Measurements from ENCODE around the gene MAP3K5.
"Not testable (repeated sequence)": the region's sequence is repeated elsewhere in the genome, so short reads cannot be mapped to it uniquely, and the experiment has no call there.

MAP3K5 gene

GRCh38 chr6:136720045-136720770, 72.1 kb downstream of the MAP3K5 start:
- no peak for DNase-seq (ENCODE audit: low read depth)

- no peak for DNase-seq (ENCODE audit: low read depth)
These were observed 72.8 kb downstream of the MAP3K5 start for GRCh38 chr6:136719280-136720044.

- DNase-seq (ENCODE audit: low read depth), result no peak
These were observed 73.8 kb downstream of the MAP3K5 start for GRCh38 chr6:136718476-136718875.

- DNase-seq (ENCODE audit: low read depth), result no peak
These were observed 74.6 kb downstream of the MAP3K5 start for GRCh38 chr6:136717716-136717990.

- no peak for DNase-seq (ENCODE audit: low read depth)
These were observed 75.2 kb downstream of the MAP3K5 start for GRCh38 chr6:136716917-136717715.

DNA sequence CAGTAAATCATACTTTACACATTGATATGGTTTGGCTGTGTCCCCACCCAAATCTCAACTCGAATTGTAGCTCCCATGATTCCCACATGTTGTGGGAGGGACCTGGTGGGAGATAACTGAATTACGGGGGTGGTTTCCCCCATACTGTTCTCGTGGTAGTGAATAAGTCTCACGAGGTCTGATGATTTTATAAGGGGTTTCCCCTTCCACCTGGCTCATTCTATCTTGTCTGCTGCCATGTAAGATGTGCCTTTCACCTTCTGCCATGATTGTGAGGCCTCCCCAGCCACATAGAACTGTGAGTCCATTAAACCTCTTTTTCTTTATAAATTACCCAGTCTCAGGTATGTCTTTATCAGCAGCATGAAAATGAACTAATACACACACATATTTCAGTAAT, 79.6 kb downstream of the MAP3K5 start:
- DNase-seq (ENCODE audit: low read depth), result not testable (repeated sequence)

DNA sequence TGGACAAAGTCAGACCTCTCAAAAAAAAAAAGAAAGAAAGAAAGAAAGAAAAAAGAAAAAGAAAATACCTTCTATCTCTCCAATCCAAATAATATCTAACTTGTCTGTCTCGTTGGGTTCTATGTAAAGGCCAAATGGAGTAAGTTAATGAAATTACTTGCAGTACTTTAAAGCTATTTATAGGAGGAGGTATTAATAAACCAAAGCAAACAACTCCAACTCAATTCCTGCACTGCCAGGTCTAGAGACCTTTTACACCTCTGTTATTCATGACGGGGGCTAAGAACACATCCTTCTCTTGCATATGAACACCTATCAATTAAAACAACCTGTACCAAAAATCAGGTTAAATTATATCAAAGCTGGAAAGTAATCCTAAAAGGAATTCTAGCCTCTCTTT, 80.6 kb downstream of the MAP3K5 start:
- DNase-seq (ENCODE audit: low read depth), result no peak

DNA sequence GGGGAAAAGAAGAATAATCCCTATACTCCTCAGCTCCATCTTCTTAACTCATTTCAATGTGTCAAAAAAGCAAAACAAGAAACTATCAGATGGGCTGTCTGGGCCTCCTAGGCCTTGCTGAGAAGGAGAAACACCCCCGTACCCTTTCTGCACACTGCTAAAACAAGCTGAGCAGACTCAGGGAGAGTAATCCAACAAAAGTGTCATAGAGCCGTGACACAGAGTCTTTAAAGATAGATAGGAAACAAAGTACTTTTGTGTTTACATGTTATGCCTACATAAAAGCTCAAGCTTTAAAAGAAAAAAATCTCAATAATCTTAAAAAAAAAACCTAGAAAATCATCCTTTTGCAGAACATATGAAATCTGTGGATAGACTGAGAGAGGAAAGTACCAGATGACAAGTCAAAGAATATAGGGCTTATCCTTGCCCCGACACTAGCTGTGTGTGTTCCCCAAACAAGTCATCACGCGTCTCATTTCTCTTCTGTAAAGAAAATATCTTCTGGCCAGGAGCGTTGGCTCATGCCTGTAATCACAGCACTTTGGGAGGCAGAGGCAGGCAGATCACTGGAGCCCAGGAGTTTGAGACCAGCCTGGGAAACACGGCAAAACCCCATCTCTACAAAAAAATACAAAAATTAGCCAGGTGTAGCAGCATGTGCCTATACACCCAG, 81.3 kb downstream of the MAP3K5 start:
- DNase-seq (ENCODE audit: low read depth), result no peak

- no peak for DNase-seq (ENCODE audit: low read depth)
These were observed 82.8 kb downstream of the MAP3K5 start for GRCh38 chr6:136709429-136709828.

GRCh38 chr6:136706430-136706829, 85.8 kb downstream of the MAP3K5 start:
- no peak for DNase-seq (ENCODE audit: low read depth)

- no peak for DNase-seq (ENCODE audit: low read depth)
These were observed 88.9 kb downstream of the MAP3K5 start for GRCh38 chr6:136703331-136703865.

GRCh38 chr6:136701045-136701444, 91.2 kb downstream of the MAP3K5 start:
- no peak for DNase-seq (ENCODE audit: low read depth)

GRCh38 chr6:136699358-136699757, 92.9 kb downstream of the MAP3K5 start:
- no peak for DNase-seq (ENCODE audit: low read depth)

GRCh38 chr6:136696783-136697364, 95.4 kb downstream of the MAP3K5 start:
- DNase-seq (ENCODE audit: low read depth), result no peak

- DNase-seq (ENCODE audit: low read depth), result no peak
These were observed 96.0 kb downstream of the MAP3K5 start for GRCh38 chr6:136696238-136696637.

- no peak for DNase-seq (ENCODE audit: low read depth)
These were observed 96.9 kb downstream of the MAP3K5 start for GRCh38 chr6:136695412-136695811.

- no peak for DNase-seq (ENCODE audit: low read depth)
These were observed 99.2 kb downstream of the MAP3K5 start for GRCh38 chr6:136693090-136693489.

DNA sequence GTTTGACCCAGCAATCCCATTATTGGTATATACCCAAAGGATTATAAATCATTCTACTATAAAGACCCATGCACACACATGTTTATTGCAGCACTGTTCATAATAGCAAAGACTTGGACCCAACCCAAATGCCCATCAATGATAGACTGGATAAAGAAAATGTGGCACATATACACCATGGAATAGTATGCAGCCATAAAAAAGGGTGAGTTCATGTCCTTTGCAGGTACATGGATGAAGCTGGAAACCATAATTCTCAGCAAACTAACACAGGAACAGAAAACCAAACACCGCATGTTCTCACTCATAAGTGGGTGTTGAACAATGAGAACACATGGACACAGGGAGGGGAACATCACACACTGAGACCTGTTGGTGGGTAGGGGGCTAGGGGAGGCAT, 104.4 kb downstream of the MAP3K5 start:
- DNase-seq (ENCODE audit: low read depth), result not testable (repeated sequence)

GRCh38 chr6:136685540-136686108, 106.7 kb downstream of the MAP3K5 start:
- no peak for DNase-seq (ENCODE audit: low read depth)

DNA sequence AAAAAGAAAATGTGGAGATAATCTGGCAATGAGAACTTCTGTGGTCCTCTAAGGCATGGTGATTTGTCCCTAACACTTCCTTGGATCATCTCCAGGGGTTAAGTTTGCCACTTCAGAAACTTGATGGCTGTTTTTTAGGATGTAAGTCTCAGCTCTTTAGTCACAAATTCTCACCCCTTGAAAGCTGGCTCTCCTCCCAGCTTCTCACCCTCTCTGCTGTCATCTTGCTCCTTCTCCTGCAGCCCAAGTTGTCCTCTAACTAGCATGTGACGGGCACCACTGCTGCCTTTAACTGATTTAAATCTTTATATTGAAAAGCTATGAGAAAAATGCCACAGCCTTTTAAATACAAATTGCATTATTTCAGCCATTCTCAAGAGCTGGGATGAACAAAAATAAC, 107.8 kb downstream of the MAP3K5 start:
- DNase-seq (ENCODE audit: low read depth), result no peak

DNA sequence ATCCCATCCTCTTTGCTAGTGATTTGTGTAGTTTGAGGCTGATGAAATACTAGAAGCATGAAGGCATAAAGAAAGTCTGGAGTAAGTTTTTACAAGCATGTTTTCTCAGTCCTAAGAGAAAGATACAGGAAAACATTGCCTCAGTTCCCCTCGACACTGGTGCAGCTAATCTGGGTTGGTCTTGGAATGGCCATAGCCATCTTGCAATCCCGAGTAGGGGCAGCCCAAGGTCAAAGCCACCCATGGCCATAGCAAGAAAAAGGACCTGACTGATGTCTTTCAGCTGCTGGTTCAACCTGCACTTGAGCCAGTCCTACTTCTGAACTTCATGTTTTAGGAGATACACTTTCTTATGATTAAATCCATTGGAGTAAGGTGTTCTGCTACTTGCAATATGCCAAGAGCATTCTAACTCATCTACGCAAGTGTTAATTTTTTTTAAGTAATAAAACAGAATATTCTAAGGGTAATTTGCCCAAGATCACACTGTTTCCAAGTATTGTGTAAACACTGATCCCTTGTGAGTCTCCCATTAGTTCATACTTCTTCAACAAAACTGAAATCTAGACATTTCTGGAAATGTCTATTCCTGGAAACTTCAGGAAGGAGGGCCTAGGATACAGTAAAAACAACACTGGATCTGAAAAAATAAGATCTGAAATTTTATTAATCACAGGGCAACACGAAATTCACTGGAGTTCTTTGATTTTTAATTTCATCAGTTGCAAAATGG, 108.9 kb downstream of the MAP3K5 start:
- DNase-seq (ENCODE audit: low read depth), result no peak
